ENCODE data around the gene MED9.
A peak's percentile ranks its signal among the peaks of the same experiment; 100 is the strongest.
"Not testable (repeated sequence)": the region's sequence is repeated elsewhere in the genome, so short reads cannot be mapped to it uniquely, and the experiment has no call there.

Gene MED9

GRCh38 chr17:17476865-17477467 is at the start of gene MED9:
Gene MED9, plus strand, starts transcription at chr17:17477000. Its CDS starts 42 bp downstream, at chr17:17477042.
- peak within 1 kb of the TSS; percentile 86 for H3K27ac Mint-ChIP-seq (ENCODE audit: low read depth)
- H3K9me3 Mint-ChIP-seq, result no peaks in the 10 kb centered on the region
- H3K27me3 Mint-ChIP-seq, result peaks cover 15% of the 10 kb centered on the region
- peak; percentile 93 for ATAC-seq (replicated peaks; ENCODE audit: extremely low read depth, poor library complexity, severe bottlenecking)
- peaks cover 42% of the 10 kb centered on the region for H3K4me1 Mint-ChIP-seq
- peak within 1 kb of the TSS; percentile 84 for H3K4me3 Mint-ChIP-seq
- peaks cover 23% of the 10 kb centered on the region for H3K36me3 Mint-ChIP-seq (ENCODE audit: insufficient read depth)
- peak; percentile 89 to 92 for DNase-seq (ENCODE audit: low spot score in 2 of 2)

- ATAC-seq (replicated peaks; ENCODE audit: extremely low read depth, poor library complexity, severe bottlenecking), result no peak
- Mint-ChIP-seq H3K4me1 (no peaks in the 10 kb centered on the region), H3K27ac (ENCODE audit: low read depth) (no peak overlapping the region), H3K9me3 (no peaks in the 10 kb centered on the region), H3K36me3 (ENCODE audit: insufficient read depth) (peaks cover 4% of the 10 kb centered on the region), H3K27me3 (no peaks in the 10 kb centered on the region), H3K4me3 (no peak overlapping the region)
- DNase-seq (ENCODE audit: low spot score in 2 of 2), result no peak
These were observed 47.6 kb upstream of the MED9 start for GRCh38 chr17:17429222-17429621.

- H3K4me3 Mint-ChIP-seq; H3K36me3 Mint-ChIP-seq (ENCODE audit: insufficient read depth); H3K4me1 Mint-ChIP-seq; DNase-seq (ENCODE audit: low spot score in 2 of 2); H3K27ac Mint-ChIP-seq (ENCODE audit: low read depth); ATAC-seq (replicated peaks; ENCODE audit: extremely low read depth, poor library complexity, severe bottlenecking); H3K9me3 Mint-ChIP-seq; H3K27me3 Mint-ChIP-seq: not testable (repeated sequence)
These were observed 45.9 kb upstream of the MED9 start for GRCh38 chr17:17430924-17431323.

GRCh38 chr17:17431605-17432004 is 45.2 kb upstream of the MED9 start:
- no peaks in the 10 kb centered on the region for H3K4me1 Mint-ChIP-seq
- no peaks in the 10 kb centered on the region for H3K27me3 Mint-ChIP-seq
- H3K36me3 Mint-ChIP-seq (ENCODE audit: insufficient read depth), result peaks cover 2% of the 10 kb centered on the region
- no peak for ATAC-seq (replicated peaks; ENCODE audit: extremely low read depth, poor library complexity, severe bottlenecking)
- no peak overlapping the region for H3K4me3 Mint-ChIP-seq
- DNase-seq (ENCODE audit: low spot score in 2 of 2), result no peak
- no peaks in the 10 kb centered on the region for H3K9me3 Mint-ChIP-seq
- H3K27ac Mint-ChIP-seq (ENCODE audit: low read depth), result no peak overlapping the region

- DNase-seq (ENCODE audit: low spot score in 2 of 2) (no peak), ATAC-seq (replicated peaks; ENCODE audit: extremely low read depth, poor library complexity, severe bottlenecking) (no peak)
- Mint-ChIP-seq H3K9me3 (no peaks in the 10 kb centered on the region), H3K36me3 (ENCODE audit: insufficient read depth) (peaks cover 2% of the 10 kb centered on the region), H3K4me3 (no peak overlapping the region), H3K4me1 (no peaks in the 10 kb centered on the region), H3K27ac (ENCODE audit: low read depth) (no peak overlapping the region), H3K27me3 (no peaks in the 10 kb centered on the region)
These were observed 43.6 kb upstream of the MED9 start for GRCh38 chr17:17433000-17433703.

GRCh38 chr17:17434477-17434876 is 42.3 kb upstream of the MED9 start:
- ATAC-seq (replicated peaks; ENCODE audit: extremely low read depth, poor library complexity, severe bottlenecking), result no peak
- H3K27ac Mint-ChIP-seq (ENCODE audit: low read depth), result no peak overlapping the region
- H3K27me3 Mint-ChIP-seq, result no peaks in the 10 kb centered on the region
- H3K4me3 Mint-ChIP-seq, result no peak overlapping the region
- peaks cover 2% of the 10 kb centered on the region for H3K36me3 Mint-ChIP-seq (ENCODE audit: insufficient read depth)
- no peaks in the 10 kb centered on the region for H3K9me3 Mint-ChIP-seq
- DNase-seq (ENCODE audit: low spot score in 2 of 2), result no peak
- H3K4me1 Mint-ChIP-seq, result peaks cover 2% of the 10 kb centered on the region

GRCh38 chr17:17435323-17435722 is 41.5 kb upstream of the MED9 start:
- H3K27ac Mint-ChIP-seq (ENCODE audit: low read depth), result no peak overlapping the region
- peaks cover 10% of the 10 kb centered on the region for H3K4me1 Mint-ChIP-seq
- H3K27me3 Mint-ChIP-seq, result no peaks in the 10 kb centered on the region
- ATAC-seq (replicated peaks; ENCODE audit: extremely low read depth, poor library complexity, severe bottlenecking) (no peak), DNase-seq (ENCODE audit: low spot score in 2 of 2) (no peak)
- no peak overlapping the region for H3K4me3 Mint-ChIP-seq
- peaks cover 4% of the 10 kb centered on the region for H3K36me3 Mint-ChIP-seq (ENCODE audit: insufficient read depth)
- no peaks in the 10 kb centered on the region for H3K9me3 Mint-ChIP-seq

GRCh38 chr17:17437461-17437860 is 39.3 kb upstream of the MED9 start:
- Mint-ChIP-seq H3K27me3 (no peaks in the 10 kb centered on the region), H3K9me3 (no peaks in the 10 kb centered on the region), H3K27ac (ENCODE audit: low read depth) (no peak overlapping the region), H3K36me3 (ENCODE audit: insufficient read depth) (peaks cover 2% of the 10 kb centered on the region), H3K4me1 (peaks cover 10% of the 10 kb centered on the region), H3K4me3 (no peak overlapping the region)
- ATAC-seq (replicated peaks; ENCODE audit: extremely low read depth, poor library complexity, severe bottlenecking) (no peak), DNase-seq (ENCODE audit: low spot score in 2 of 2) (no peak)

GRCh38 chr17:17437893-17438292 is 38.9 kb upstream of the MED9 start:
- H3K27ac Mint-ChIP-seq (ENCODE audit: low read depth), result no peak overlapping the region
- no peak for DNase-seq (ENCODE audit: low spot score in 2 of 2)
- no peaks in the 10 kb centered on the region for H3K9me3 Mint-ChIP-seq
- no peak overlapping the region for H3K4me3 Mint-ChIP-seq
- no peaks in the 10 kb centered on the region for H3K27me3 Mint-ChIP-seq
- H3K4me1 Mint-ChIP-seq, result peaks cover 10% of the 10 kb centered on the region
- peaks cover 2% of the 10 kb centered on the region for H3K36me3 Mint-ChIP-seq (ENCODE audit: insufficient read depth)
- no peak for ATAC-seq (replicated peaks; ENCODE audit: extremely low read depth, poor library complexity, severe bottlenecking)

GRCh38 chr17:17440010-17440843 is 36.6 kb upstream of the MED9 start:
- DNase-seq (ENCODE audit: low spot score in 2 of 2) (peak; percentile 56 to 71), ATAC-seq (replicated peaks; ENCODE audit: extremely low read depth, poor library complexity, severe bottlenecking) (no peak)
- H3K4me1 Mint-ChIP-seq, result peaks cover 10% of the 10 kb centered on the region
- H3K27ac Mint-ChIP-seq (ENCODE audit: low read depth), result no peak overlapping the region
- no peaks in the 10 kb centered on the region for H3K9me3 Mint-ChIP-seq
- peaks cover 2% of the 10 kb centered on the region for H3K36me3 Mint-ChIP-seq (ENCODE audit: insufficient read depth)
- H3K4me3 Mint-ChIP-seq, result no peak overlapping the region
- H3K27me3 Mint-ChIP-seq, result no peaks in the 10 kb centered on the region

- Mint-ChIP-seq H3K9me3 (no peaks in the 10 kb centered on the region), H3K4me1 (peaks cover 10% of the 10 kb centered on the region), H3K27me3 (no peaks in the 10 kb centered on the region), H3K4me3 (no peak overlapping the region), H3K36me3 (ENCODE audit: insufficient read depth) (peaks cover 2% of the 10 kb centered on the region), H3K27ac (ENCODE audit: low read depth) (no peak overlapping the region)
- ATAC-seq (replicated peaks; ENCODE audit: extremely low read depth, poor library complexity, severe bottlenecking), result no peak
- DNase-seq (ENCODE audit: low spot score in 2 of 2), result no peak
These were observed 35.7 kb upstream of the MED9 start for GRCh38 chr17:17440938-17441675.

- no peak for DNase-seq (ENCODE audit: low spot score in 2 of 2)
- Mint-ChIP-seq H3K27me3 (no peaks in the 10 kb centered on the region), H3K36me3 (ENCODE audit: insufficient read depth) (peaks cover 2% of the 10 kb centered on the region), H3K4me3 (no peak overlapping the region), H3K27ac (ENCODE audit: low read depth) (no peak overlapping the region), H3K9me3 (peaks cover 6% of the 10 kb centered on the region), H3K4me1 (peaks cover 10% of the 10 kb centered on the region)
- no peak for ATAC-seq (replicated peaks; ENCODE audit: extremely low read depth, poor library complexity, severe bottlenecking)
These were observed 33.6 kb upstream of the MED9 start for GRCh38 chr17:17443173-17443572.
